GM12874 (cell line): ENCODE results near the gene PRKCH.

ENCODE experiments used
- TF ChIP-seq, protein P1 (sequence below): IDR thresholded peaks from 2 replicates; pipeline ENCODE4 v1.5.1; 2011; ENCODE audit warnings: low read depth, mild to moderate bottlenecking, control low read depth, low read length, moderate library complexity; ENCODE audit not compliant: insufficient read depth

The PRKCH gene

GRCh38 chr14:61346221-61346620, 24.8 kb downstream of the PRKCH start:
- TF ChIP-seq, protein P1, sequence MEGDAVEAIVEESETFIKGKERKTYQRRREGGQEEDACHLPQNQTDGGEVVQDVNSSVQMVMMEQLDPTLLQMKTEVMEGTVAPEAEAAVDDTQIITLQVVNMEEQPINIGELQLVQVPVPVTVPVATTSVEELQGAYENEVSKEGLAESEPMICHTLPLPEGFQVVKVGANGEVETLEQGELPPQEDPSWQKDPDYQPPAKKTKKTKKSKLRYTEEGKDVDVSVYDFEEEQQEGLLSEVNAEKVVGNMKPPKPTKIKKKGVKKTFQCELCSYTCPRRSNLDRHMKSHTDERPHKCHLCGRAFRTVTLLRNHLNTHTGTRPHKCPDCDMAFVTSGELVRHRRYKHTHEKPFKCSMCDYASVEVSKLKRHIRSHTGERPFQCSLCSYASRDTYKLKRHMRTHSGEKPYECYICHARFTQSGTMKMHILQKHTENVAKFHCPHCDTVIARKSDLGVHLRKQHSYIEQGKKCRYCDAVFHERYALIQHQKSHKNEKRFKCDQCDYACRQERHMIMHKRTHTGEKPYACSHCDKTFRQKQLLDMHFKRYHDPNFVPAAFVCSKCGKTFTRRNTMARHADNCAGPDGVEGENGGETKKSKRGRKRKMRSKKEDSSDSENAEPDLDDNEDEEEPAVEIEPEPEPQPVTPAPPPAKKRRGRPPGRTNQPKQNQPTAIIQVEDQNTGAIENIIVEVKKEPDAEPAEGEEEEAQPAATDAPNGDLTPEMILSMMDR: no peak

DNA sequence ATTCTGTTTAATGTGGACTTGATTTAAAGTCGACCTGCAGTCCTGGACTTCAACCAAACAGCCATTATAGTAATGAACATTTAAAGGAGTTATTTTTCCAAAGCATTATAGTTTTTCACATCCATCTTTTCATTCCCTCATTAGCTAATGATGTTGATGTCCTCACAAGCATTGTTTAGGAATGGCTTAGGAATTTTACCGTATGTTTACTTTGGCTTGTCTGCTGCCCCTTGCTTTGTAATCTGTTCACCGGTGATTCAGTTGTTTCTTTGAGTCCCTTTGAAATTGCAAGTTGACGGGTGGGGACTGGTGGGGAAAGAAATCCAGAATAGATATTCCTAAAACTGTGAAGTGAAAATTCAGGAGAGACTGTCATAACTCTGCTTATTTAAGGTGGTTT, 25.4 kb downstream of the PRKCH start:
- TF ChIP-seq, protein P1: no peak

DNA sequence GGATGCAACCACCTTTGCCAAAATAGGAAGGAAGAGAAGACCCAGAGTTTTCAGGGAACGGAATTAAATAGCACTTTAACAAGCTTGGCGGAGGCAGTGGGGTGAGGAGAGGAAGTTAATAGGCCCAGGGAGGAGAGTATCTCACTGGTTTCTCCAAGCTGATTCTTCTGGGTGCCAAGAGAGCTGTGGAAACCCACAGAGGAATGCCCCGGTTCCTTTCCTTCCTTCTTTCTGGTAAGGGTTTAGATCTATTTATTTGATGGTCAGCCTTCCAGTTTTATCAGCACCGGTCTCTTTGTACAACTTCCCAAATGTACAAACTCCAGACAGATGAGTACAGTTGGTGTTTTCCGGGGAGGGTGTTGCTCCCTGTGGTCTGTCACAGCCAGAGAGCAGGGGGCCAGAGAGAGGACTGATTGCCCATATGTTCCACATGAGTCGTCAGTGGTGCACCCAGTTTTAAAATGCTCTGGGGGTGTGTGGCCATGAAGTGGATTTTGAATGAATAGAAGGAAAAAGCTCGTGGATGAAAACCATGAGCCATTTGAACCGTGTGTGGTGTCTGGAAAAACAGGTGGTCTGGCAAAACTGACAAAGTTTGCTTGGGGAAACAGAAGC, 26.6 kb downstream of the PRKCH start:
- TF ChIP-seq, protein P1: no peak

- TF ChIP-seq, protein P1: no peak
Observed at GRCh38 chr14:61350427-61351270, 29.3 kb downstream of the PRKCH start.

- TF ChIP-seq, protein P1: no peak
Observed at GRCh38 chr14:61351477-61351876, 30.1 kb downstream of the PRKCH start.

DNA sequence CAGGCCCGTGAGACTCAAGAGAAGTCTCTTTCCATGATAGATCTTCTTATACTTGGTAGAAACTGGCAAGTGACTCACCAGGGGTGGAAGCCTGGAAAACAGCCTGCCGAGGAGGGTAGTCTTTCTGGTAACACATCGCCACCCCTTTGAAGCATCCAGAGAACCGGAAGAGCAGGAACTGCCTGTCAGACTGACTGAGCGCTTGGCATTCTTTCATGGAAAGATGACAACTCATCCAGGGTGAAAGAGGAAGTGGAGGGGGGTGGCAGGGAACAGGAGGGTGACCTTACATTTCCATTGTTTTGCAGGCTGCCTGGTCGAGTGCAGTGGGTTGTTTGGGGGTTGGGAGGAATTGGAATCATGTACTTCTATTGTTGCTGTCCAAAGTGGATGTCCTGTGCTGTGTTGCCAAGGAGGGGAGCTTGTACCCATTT, 34.5 kb downstream of the PRKCH start:
- TF ChIP-seq, protein P1: no peak

DNA sequence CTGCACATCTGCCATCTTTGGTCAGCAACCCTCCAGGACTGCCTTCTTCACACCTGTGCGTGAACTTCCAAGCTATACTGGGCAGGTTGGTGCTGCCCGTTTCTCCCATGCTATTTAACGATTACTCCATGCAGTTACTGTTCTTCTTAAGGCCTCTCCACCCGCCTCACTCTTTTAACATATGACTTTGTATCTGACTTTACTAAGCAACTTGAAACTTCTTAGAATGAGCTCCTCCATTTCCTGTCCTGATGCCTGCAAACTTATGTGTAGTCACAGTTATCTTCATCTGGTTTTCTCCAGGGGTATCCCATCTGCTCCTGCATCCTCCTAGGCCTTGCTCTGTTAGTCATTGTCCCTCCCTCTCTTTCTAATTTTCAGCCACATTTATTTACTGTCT, 35.7 kb downstream of the PRKCH start:
- TF ChIP-seq, protein P1: no peak
